Measurements from ENCODE around the gene HPD. TPM values are rescaled to one million over a fixed set of nuclear protein-coding genes. Genes with fewer than 3 reads are reported as not detected.

HPD gene
- total RNA-seq, 1 donor from 2014 or later: 0.13 TPM

DNA sequence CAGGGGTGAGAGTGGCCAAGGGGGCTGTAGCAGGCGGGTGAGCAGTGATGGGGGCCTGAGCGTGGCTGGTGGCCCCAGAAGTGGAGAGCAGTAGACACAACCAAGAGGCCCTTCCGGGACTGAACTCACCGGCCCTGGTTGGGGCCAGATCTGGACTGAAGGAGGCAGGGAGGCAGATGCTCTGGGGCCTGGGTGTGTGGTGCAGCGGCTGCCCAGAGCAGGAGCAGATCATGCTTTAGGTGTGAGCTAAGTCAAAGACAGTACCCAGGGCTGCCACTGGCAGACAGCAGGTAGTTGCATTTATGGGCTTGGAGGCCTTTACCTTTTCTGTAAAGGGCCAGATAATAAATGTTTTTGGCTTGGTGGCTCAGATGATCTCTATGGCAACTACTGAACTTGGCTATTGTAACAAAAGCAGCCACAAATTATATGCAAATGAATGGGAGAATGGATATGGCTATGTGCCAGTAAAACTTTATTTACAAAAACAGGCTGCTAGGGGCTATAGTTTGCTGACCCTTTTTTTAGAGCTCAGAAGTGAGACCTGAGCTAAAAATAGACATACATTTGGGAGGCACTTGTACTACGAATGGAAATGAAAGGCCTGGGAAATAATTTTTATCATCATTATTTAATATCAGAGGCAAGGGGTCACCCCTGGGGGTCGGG is 29.3 kb downstream of the HPD start:
- no peak for DNase-seq (ENCODE audit: low read depth)

- no peak for DNase-seq (ENCODE audit: low read depth)
Observed at GRCh38 chr12:121828826-121829225, 29.8 kb downstream of the HPD start.

- no peak for DNase-seq (ENCODE audit: low read depth)
Observed at GRCh38 chr12:121828306-121828705, 30.4 kb downstream of the HPD start.

DNA sequence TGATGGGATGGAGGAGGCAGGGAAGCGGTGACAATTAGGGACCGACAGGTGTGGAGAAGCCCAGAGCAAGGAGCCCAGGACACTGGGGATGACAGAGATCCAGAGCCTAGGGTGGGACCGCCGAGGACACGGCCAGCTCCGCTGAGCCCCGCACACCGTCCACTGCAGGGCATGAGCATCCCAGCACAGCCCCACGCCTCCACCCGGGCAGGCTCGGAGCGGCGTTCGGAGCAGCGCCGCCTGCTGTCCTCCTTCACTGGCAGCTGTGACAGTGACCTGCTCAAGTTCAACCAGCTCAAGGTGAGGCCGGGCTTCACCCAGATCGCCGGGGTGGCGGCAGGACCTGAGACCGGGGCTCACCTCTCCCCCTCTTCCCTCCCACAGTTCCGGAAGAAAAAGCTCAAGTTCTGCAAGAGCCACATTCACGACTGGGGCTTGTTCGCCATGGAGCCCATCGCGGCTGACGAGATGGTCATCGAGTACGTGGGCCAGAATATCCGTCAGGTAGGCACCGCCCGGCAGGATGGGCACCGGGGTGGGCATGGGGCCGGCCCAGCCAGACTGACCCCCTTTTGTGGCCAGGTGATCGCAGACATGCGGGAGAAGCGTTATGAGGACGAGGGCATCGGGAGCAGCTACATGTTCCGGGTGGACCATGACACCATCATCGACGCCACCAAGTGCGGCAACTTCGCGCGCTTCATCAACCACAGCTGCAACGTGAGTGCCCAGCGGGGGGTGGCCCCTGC is 31.1 kb downstream of the HPD start:
- no peak for DNase-seq (ENCODE audit: low read depth)

- DNase-seq (ENCODE audit: low read depth): no peak
Observed at GRCh38 chr12:121826318-121827150, 32.1 kb downstream of the HPD start.

DNA sequence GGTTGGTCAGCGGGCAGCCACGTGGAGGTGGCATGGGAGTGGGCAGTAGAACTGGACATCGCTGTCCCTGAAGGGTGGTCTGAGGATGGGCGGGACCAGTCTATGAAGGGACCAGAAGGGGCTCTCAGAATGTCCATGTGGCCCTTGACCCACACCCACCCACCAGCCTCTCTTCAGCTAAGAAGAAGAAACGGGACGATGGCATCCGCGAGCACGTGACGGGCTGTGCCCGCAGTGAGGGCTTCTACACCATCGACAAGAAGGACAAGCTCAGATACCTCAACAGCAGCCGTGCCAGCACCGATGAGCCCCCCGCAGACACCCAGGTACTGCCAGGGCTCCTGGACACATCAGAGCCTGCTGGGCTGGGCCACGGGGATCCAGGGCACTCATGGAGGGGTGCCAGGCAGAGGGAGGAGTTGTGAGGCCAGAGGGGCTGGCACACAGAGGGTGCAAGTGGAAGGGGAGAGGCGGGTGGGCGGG is 33.6 kb downstream of the HPD start:
- DNase-seq (ENCODE audit: low read depth): no peak

DNA sequence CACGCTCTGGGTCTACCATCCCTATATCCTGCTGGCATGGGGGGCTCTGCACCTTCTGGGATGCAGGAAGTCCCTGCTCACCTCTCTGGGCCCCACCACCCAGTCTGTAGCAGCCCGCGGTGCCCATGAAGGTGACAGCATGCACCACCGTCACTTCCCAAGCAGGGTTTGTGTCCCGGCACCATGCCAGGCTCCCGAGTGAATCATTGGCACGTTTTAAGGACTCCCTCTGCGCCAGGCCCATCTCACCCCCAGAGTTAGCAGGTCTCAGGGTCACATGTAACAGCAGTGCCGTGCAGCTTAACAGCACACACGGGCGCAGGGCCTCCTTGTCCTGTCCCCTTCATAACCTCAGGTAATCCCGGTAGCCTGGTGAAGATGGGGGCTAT is 34.9 kb downstream of the HPD start:
- no peak for DNase-seq (ENCODE audit: low read depth)

DNA sequence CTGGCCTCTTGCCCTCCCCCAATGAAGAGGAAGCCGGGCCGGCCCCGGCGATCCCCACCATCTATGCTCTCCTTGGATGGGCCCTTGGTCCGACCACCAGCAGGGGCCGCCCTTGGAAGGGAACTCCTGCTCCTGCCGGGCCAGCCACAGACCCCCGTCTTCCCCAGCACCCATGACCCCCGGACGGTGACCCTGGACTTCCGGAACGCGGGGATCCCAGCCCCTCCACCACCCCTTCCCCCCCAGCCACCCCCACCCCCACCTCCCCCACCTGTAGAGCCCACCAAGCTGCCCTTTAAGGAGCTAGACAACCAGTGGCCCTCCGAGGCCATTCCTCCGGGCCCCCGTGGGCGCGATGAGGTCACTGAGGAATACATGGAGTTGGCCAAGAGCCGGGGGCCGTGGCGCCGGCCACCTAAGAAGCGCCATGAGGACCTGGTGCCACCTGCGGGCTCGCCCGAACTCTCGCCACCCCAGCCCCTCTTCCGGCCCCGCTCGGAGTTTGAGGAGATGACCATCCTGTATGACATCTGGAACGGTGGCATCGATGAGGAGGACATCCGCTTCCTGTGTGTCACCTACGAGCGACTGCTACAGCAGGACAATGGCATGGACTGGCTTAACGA is 35.4 kb downstream of the HPD start:
- no peak for DNase-seq (ENCODE audit: low read depth)

- no peak for DNase-seq (ENCODE audit: low read depth)
Observed at GRCh38 chr12:121822393-121823100, 36.1 kb downstream of the HPD start.

DNA sequence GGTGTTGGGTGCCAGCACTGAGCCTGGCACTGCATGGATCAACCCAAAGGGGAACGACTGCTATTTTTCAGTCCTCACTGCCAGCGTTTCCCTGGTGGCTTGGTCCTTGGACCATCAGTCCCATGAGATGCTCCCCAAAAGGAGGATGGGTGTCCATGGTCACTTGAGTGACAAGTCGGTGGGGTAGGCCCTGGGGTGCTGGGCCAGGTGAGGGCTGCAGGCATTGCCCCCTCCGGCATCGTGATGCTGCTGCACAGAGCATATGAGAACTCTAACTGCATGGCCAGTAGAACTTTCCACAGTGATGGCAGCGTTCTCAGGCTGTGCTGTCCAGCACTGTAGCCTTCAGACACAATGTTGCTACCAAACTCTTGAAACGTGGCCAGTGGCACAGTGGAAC is 38.6 kb downstream of the HPD start:
- DNase-seq (ENCODE audit: low read depth): no peak

- DNase-seq (ENCODE audit: low read depth): no peak
Observed at GRCh38 chr12:121819212-121819949, 39.3 kb downstream of the HPD start.

- no peak for DNase-seq (ENCODE audit: low read depth)
Observed at GRCh38 chr12:121817648-121818043, 41.0 kb downstream of the HPD start.

- DNase-seq (ENCODE audit: low read depth): no peak
Observed at GRCh38 chr12:121816925-121817647, 41.6 kb downstream of the HPD start.

DNA sequence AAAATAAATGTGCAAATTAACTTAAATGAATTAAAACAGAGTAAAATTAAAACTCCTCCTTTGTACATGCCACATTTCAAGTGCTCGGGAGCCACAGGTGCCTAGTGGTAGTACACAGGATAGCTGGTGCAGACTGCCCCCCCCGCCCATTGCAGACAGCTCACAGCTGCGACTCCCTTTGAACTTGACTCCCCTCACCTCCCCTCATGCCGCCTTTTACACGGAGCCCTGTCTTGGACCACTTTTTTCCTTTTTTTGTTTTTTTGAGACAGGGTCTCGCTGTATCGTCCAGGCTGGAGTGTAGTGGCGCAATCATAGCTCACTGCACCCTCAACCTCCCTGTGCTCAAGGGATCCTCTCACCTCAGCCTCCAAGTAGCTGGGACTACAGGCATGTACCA is 43.4 kb downstream of the HPD start:
- no peak for DNase-seq (ENCODE audit: low read depth)

DNA sequence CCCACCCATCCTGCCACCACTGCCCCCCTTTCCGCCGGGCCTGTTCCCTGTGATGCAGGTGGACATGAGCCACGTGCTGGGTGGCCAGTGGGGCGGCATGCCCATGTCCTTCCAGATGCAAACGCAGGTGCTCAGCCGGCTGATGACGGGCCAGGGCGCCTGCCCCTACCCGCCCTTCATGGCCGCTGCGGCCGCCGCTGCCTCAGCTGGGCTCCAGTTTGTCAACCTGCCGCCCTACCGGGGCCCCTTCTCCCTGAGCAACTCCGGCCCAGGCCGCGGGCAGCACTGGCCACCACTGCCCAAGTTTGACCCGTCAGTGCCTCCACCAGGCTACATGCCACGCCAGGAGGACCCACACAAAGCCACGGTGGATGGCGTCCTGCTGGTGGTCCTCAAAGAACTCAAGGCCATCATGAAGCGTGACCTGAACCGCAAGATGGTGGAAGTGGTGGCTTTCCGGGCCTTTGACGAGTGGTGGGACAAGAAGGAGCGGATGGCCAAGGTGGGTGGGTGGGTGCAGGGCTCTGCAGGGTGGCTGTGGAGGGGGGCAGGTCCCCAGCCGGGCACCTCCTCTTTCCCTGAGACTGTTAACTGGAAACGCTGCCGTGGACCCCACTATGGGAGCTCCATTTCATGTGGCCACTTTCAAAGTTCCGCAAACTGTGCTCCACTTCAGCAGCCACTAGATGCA is 44.1 kb downstream of the HPD start:
- no peak for DNase-seq (ENCODE audit: low read depth)

DNA sequence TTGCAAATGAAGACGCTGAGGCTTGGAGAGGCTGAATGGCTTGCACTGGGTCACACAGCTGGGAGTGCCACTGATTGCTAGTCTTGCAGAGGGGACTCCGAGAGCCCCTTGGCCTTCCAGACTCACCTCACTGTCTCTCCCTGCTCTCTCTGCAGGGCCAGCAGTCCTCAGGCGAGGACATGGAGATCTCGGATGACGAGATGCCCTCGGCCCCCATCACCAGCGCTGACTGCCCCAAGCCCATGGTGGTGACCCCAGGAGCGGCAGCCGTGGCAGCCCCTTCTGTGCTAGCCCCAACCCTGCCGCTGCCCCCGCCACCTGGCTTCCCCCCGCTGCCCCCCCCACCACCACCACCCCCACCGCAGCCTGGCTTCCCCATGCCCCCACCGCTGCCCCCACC is 44.7 kb downstream of the HPD start:
- DNase-seq (ENCODE audit: low read depth): no peak

DNA sequence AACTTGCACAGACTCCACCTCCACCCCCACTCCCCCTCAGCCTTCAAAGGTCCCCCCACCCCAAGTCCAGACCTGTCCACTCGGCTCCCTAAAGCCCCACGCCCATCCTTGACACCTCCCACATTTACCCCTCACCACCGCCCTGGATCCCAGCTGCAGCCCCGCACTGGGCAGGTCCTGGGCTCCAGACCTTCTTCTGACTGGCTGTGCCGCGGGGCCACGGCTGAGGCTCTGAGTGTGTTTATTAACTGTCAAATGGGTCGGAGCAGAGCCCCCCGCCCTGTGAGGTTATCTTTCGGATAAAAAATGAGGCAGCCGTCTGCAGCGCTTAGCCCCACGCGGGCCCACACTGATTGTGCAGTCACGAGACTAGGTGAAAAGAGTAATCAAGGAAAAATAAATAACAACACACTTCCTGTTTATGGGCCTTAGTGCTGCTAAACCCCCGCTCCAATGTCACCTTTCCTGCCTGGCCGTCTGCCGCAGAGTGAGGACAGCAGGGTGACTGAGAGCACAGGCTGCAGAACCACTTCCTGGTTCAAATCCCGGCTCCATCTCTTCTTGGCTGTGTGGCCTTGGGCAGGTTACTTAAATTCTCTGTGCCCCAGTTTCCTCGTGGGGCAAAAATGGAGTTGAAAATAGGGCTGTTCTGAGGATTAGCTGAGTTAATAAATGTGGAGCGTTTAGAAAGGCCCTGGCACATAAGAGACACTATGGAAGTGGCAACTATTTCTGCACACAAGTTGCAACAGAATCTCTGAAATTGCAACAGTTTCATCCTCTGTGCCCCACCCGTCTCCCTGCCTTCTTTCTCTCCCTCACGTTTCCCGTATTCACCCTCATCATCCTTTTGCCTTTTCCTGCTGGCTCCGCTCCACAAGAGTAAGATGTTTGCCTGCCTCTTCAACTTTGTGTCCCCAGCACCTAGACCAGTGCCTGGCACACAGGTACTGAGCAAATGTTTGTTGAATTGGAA is 45.5 kb downstream of the HPD start:
- no peak for DNase-seq (ENCODE audit: low read depth)

All from myocyte (in vitro differentiated cells).